AG04450 (cell line): ENCODE measurements around the gene ARHGEF2. TPM values are rescaled to one million over a fixed set of nuclear protein-coding genes. Genes with fewer than 3 reads are reported as not detected.
A peak's percentile ranks its signal among the peaks of the same experiment; 100 is the strongest.

Source experiments
- CTCF ChIA-PET: fragments of 300-600, 350-600 bp; formaldehyde crosslinking; extraction: SDS; loops from one replicate; lab custom pipeline; 2022; ENCODE audit warnings: antibody characterized with exemption, inconsistent platforms; lab: Charles Lee
- POLR2A ChIA-PET: fragments of 350-600 bp; formaldehyde crosslinking; extraction: SDS; loops from one replicate; lab custom pipeline; 2021; ENCODE audit warnings: antibody characterized with exemption, inconsistent platforms; lab: Yijun Ruan, JAX
- DNase-seq: peaks from one replicate; pipeline ENCODE4 v3.0.0-alpha.2; 2011; ENCODE audit warnings: low read depth, low spot score
- H3K27ac ChIP-seq: one replicate; pipeline ENCODE4 v1.5.1; 2012; ENCODE audit warnings: low read depth, low read length, control low read depth
- H3K27me3 ChIP-seq: one replicate; pipeline ENCODE4 v1.6.0; 2012; ENCODE audit warnings: low read length; ENCODE audit not compliant: control insufficient read depth, insufficient read depth
- H3K4me3 ChIP-seq: 2 replicates; pipeline ENCODE4 v1.5.1; 2011; ENCODE audit warnings: mild to moderate bottlenecking, low read depth, low read length, control low read depth
- H3K9me3 ChIP-seq: 2 replicates; pipeline ENCODE4 v1.5.1; 2012; ENCODE audit warnings: low read length; ENCODE audit not compliant: control insufficient read depth, insufficient read depth
- CTCF ChIP-seq: IDR thresholded peaks from 2 replicates; pipeline ENCODE4 v1.5.1; 2011; ENCODE audit warnings: low read depth, low read length, control low read depth, inconsistent platforms
- polyA plus RNA-seq: library from polyadenylated mRNA; depleted of rRNA; stranded (reverse); fragments of >200 nt; gene quantifications from 2 replicates; pipeline ENCODE4 v1.2.3, GENCODE V29; 2011

ARHGEF2 gene
- polyA plus RNA-seq, 1 experiment, result 128 TPM

DNA sequence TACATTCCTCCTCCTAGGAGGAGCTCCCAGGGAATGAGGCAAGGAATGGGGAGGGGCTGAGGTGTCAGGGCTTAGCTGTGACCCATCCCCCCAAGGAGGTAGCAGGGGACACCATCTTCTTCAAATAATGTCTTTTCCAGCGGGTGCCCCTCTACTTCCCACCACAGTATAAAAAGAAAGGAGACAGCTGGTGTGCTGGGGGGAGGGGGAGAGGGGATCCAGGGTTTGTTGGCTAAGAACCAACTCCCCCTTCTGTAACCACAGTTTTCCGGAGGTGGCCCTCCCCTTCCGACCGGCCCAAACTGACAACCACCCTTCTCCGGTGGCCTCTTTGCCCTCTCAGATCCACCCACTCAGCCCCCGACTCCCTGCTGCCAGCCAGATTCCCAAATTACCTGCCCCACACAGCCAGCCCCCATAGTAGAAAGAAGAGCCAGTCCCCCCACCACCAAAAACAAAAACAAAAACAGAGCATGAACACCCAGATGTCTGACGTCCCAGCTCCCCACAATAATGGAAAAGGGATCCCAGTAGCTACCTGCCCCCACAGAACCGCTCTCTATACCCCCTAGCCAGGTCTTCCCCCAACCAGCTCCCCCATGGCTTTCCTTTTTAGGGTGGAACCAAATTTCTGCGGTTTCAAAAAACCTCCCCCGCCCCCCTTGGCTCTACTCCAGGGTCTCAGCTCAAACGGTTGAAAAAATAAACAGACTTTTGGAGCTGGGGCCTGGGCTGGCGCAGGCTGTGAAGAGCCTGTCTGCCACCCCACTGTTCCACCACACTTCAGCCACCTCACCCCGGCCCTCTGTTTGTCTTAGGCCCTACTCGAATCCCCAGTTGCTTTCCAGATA is 2.1 kb downstream of the ARHGEF2 start:
- H3K27me3 ChIP-seq, result no peaks in the 10 kb centered on the region
- no peak for TF ChIP-seq CTCF
- H3K9me3 ChIP-seq, result peaks cover 3% of the 10 kb centered on the region; the same call in 1 of the 2 replicates
- CTCF ChIA-PET, result interaction anchor here (0.7 to 1.9 kb wide), 4 partner anchors 9 to 803 kb away, joined by 3 to 6 read pairs (median 4); partner anchors contain the start of gene KRTCAP2
- peak; percentile 54 for DNase-seq
- POLR2A ChIA-PET, result interaction anchor here (0.6 to 3.5 kb wide), 10 partner anchors 8 to 77 kb away, joined by 3 to 46 read pairs (median 6); partner anchors contain the start of genes KHDC4 and UBQLN4
- H3K4me3 ChIP-seq, result peak overlapping the region; percentile 85
- H3K27ac ChIP-seq, result peak overlapping the region; percentile 92

DNA sequence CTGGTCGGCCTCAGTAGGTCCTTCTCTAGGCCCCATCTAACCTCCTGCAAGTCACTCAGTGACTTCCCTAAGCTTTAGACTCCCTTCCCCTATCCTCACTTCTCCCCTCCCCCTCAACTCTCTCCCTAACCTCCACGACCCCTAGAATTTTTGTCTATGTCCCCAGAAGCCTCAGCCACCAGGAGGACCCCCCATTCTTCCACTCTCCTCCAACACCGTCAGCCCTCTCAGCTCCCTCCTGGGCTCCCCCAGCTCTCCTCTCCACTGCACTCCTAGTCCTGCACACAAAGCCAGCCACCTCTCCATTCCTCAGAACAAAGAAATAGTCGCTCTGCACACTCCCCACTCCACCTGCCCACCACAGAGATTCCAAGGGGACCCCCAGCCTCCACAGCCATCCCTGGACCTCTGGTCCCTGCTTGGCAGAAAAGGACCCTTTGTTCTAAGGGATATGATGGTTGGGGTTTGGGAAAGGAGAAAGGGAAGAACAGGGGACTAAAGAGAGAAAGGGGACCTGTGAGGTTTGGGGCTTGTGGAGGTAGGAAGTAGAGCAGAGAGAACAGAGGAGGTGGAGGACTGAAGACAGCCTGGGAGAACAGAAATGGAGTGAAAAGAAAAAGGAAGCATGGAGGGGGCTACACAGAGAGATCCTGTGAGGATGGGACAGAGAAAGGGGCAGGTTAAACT is 2.8 kb downstream of the ARHGEF2 start:
- TF ChIP-seq CTCF, result no peak
- Histone ChIP-seq H3K27ac (peak overlapping the region; percentile 39), H3K4me3 (peak overlapping the region; percentile 85), H3K27me3 (no peaks in the 10 kb centered on the region), H3K9me3 (peaks cover 3% of the 10 kb centered on the region; the same call in 1 of the 2 replicates)
- ChIA-PET CTCF (interaction anchor here (1.0 to 1.3 kb wide), 2 partner anchors 91 to 803 kb away, joined by 3 read pairs; partner anchors contain the start of gene KRTCAP2), POLR2A (interaction anchor here (0.6 to 2.0 kb wide), 4 partner anchors 8 to 37 kb away, joined by 3 to 11 read pairs (median 6); no protein-coding TSS in a partner anchor)
- no peak for DNase-seq

GRCh38 chr1:155974208-155975115 is 3.9 kb downstream of the ARHGEF2 start:
- Histone ChIP-seq H3K27me3 (no peaks in the 10 kb centered on the region), H3K27ac (peak overlapping the region; percentile 21), H3K4me3 (peak overlapping the region; percentile 85), H3K9me3 (peaks cover 3% of the 10 kb centered on the region; the same call in 1 of the 2 replicates)
- ChIA-PET CTCF (interaction anchor here (0.8 to 2.3 kb wide), 2 partner anchors 15 to 37 kb away, joined by 3 to 8 read pairs; no protein-coding TSS in a partner anchor), POLR2A (interaction anchor here (0.7 to 2.0 kb wide), 3 partner anchors 9 to 36 kb away, joined by 3 to 11 read pairs (median 5); no protein-coding TSS in a partner anchor)
- no peak for DNase-seq
- TF ChIP-seq CTCF, result no peak

DNA sequence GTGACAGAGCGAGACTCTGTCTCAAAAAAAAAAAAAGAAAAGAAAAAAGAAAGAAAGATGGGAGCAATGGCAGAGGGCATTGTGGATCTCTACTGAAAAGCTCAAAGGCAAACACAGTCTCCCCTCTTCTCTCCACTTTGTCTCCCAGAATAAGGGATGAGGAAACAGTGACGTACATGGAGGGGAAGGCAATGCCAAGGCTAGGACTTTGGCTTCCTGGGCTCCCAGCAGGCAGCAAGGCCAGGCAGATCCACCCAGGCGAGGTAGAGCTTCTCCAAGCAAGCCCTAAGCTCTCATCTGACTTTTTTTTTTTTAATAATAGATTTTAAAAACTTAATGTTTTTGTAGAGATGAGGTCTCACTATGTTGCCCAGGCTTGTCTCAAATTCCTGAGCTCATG is 4.6 kb downstream of the ARHGEF2 start:
- ChIA-PET CTCF (interaction anchor here (0.6 to 2.3 kb wide), 4 partner anchors 14 to 36 kb away, joined by 3 to 8 read pairs (median 4); no protein-coding TSS in a partner anchor), POLR2A (interaction anchor here (0.6 to 2.0 kb wide), 4 partner anchors 10 to 35 kb away, joined by 3 to 11 read pairs (median 6); no protein-coding TSS in a partner anchor)
- no peaks in the 10 kb centered on the region for H3K27me3 ChIP-seq
- no peak for TF ChIP-seq CTCF
- H3K9me3 ChIP-seq, result peaks cover 3% of the 10 kb centered on the region; the same call in 1 of the 2 replicates
- peak overlapping the region; percentile 85 for H3K4me3 ChIP-seq
- no peak for DNase-seq
- no peak overlapping the region for H3K27ac ChIP-seq
